ENCODE measurements around the gene TTC38. TPM values are rescaled to one million over a fixed set of nuclear protein-coding genes. Genes with fewer than 3 reads are reported as not detected.

Gene TTC38
- total RNA-seq, 2 donors from 2014 or later, result 22.6 to 41.7 TPM

- TF ChIP-seq, protein P1, sequence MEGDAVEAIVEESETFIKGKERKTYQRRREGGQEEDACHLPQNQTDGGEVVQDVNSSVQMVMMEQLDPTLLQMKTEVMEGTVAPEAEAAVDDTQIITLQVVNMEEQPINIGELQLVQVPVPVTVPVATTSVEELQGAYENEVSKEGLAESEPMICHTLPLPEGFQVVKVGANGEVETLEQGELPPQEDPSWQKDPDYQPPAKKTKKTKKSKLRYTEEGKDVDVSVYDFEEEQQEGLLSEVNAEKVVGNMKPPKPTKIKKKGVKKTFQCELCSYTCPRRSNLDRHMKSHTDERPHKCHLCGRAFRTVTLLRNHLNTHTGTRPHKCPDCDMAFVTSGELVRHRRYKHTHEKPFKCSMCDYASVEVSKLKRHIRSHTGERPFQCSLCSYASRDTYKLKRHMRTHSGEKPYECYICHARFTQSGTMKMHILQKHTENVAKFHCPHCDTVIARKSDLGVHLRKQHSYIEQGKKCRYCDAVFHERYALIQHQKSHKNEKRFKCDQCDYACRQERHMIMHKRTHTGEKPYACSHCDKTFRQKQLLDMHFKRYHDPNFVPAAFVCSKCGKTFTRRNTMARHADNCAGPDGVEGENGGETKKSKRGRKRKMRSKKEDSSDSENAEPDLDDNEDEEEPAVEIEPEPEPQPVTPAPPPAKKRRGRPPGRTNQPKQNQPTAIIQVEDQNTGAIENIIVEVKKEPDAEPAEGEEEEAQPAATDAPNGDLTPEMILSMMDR (IDR thresholded peaks at IDR 0.05), result no peak
- DNase-seq (ENCODE audit: low spot score), result no peak
Measured at GRCh38 chr22:46327691-46328465, 60.1 kb downstream of the TTC38 start.

DNA sequence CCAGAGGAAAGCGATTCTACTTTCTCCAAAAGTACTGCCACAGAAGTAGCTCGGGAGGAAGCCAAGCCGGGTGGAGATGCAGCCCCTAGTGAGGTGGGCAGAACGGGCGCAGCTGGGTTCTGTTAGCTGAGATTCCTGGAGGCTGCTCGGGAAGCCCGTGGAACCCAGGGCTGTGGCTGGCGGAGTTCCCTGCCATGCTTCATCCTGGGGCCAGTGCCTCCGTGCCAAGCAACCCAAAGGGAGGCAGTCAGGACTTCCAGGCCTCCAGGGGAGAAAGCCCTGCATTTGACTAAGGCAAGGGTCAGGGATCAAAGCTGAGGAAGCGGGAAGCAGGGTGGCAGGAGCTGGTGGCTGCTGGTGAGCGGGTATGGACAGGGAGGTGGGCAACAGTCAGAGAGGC lies 61.0 kb downstream of the TTC38 start:
- DNase-seq (ENCODE audit: low spot score), result no peak
- TF ChIP-seq, protein P1 (IDR thresholded peaks at IDR 0.05), result no peak
- Histone ChIP-seq H3K36me3 (no peaks in the 10 kb centered on the region), H3K27me3 (no peaks in the 10 kb centered on the region), H3K4me3 (no peak overlapping the region), H3K4me1 (no peaks in the 10 kb centered on the region), H3K27ac (no peak overlapping the region), H3K9me3 (no peaks in the 10 kb centered on the region)

More at GRCh38 chr22:46327691-46328465, 60.1 kb downstream of the TTC38 start:
- Histone ChIP-seq H3K27ac (no peak overlapping the region), H3K27me3 (no peaks in the 10 kb centered on the region), H3K4me1 (no peaks in the 10 kb centered on the region), H3K36me3 (no peaks in the 10 kb centered on the region), H3K9me3 (no peaks in the 10 kb centered on the region), H3K4me3 (no peak overlapping the region)

- no peak for DNase-seq (ENCODE audit: low spot score)
- Histone ChIP-seq H3K4me1 (no peaks in the 10 kb centered on the region), H3K9me3 (no peaks in the 10 kb centered on the region), H3K4me3 (no peak overlapping the region), H3K27me3 (no peaks in the 10 kb centered on the region), H3K27ac (no peak overlapping the region), H3K36me3 (no peaks in the 10 kb centered on the region)
- TF ChIP-seq, protein P1 (IDR thresholded peaks at IDR 0.05), result no peak
Measured at GRCh38 chr22:46329616-46330015, 61.8 kb downstream of the TTC38 start.

GRCh38 chr22:46330426-46330825 lies 62.6 kb downstream of the TTC38 start:
- Histone ChIP-seq H3K4me3 (no peak overlapping the region), H3K27me3 (no peaks in the 10 kb centered on the region), H3K9me3 (no peaks in the 10 kb centered on the region), H3K27ac (no peak overlapping the region), H3K36me3 (no peaks in the 10 kb centered on the region), H3K4me1 (peaks cover 0 to 7% of the 10 kb centered on the region in 2 donors)
- TF ChIP-seq, protein P1 (IDR thresholded peaks at IDR 0.05), result no peak
- no peak for DNase-seq (ENCODE audit: low spot score)

DNA sequence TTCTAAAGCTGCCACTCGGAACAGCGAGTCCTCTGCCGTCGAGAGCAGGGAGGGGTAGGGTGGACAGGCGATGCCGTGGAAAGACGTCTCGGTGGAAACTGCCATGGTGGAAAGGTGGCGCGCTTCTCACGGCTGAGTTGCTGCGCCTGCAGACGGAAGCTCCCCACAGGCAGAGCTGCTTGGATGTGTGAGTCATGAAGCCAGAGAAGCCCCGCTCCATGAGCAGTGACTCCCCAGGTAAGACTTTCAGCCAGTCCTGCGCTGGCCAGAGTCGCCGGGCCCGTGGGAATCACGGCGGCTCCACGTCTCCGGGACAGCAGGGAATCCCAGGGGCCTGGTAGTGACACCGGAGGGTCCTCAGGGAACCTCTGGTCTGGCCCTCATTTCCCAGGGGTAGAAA lies 63.7 kb downstream of the TTC38 start:
- TF ChIP-seq, protein P1 (IDR thresholded peaks at IDR 0.05), result no peak
- Histone ChIP-seq H3K36me3 (no peaks in the 10 kb centered on the region), H3K9me3 (no peaks in the 10 kb centered on the region), H3K4me3 (no peak overlapping the region), H3K27ac (no peak overlapping the region), H3K27me3 (no peaks in the 10 kb centered on the region), H3K4me1 (peaks cover 0 to 9% of the 10 kb centered on the region in 2 donors)
- DNase-seq (ENCODE audit: low spot score), result no peak

All from right atrium auricular region (tissue), 2 donors.